HepG2 (cell line): ENCODE data around the gene TRIM8. TPM values are rescaled to one million over a fixed set of nuclear protein-coding genes. Genes with fewer than 3 reads are reported as not detected.

Experiments
- ARNTL ChIP-seq: sonication (generic); formaldehyde crosslinking; IDR thresholded peaks from 2 replicates; pipeline ENCODE4 v1.4.0; 2020; ENCODE audit warnings: mild to moderate bottlenecking, missing genetic modification reagents
- ETV5 ChIP-seq: IDR thresholded peaks from 2 replicates; pipeline ENCODE4 v1.6.1; 2018; ENCODE audit warnings: missing biosample characterization, missing genetic modification reagents, inconsistent platforms, borderline replicate concordance
- FUBP1 ChIP-seq: sonication (generic); formaldehyde crosslinking; IDR thresholded peaks from 2 replicates; pipeline ENCODE4 v1.5.1; 2020; ENCODE audit warnings: missing genetic modification reagents, mild to moderate bottlenecking, borderline replicate concordance
- MEF2D ChIP-seq: sonication (generic); formaldehyde crosslinking; IDR thresholded peaks from 2 replicates; pipeline ENCODE4 v1.5.1; 2020; ENCODE audit warnings: mild to moderate bottlenecking, missing genetic modification reagents
- SUZ12 ChIP-seq: fragments of 150-350 bp; IDR thresholded peaks from 2 replicates; pipeline ENCODE4 v1.6.1; 2014; ENCODE audit warnings: low read depth, low read length
- TGIF2 ChIP-seq: IDR thresholded peaks from 2 replicates; pipeline ENCODE4 v1.6.1; 2016; ENCODE audit warnings: control low read depth, missing compliant biosample characterization
- U2AF1 ChIP-seq: fragments of 200-400 bp; formaldehyde crosslinking; optimal IDR thresholded peaks from 2 replicates; pipeline ENCODE3; 2017; ENCODE audit warnings: mild to moderate bottlenecking, low read depth, low read length
- YEATS4 ChIP-seq: sonication (generic); formaldehyde crosslinking; IDR thresholded peaks from 2 replicates; pipeline ENCODE4 v1.4.0; 2020; ENCODE audit warnings: missing genetic modification reagents, borderline replicate concordance
- ZBTB25 ChIP-seq: IDR thresholded peaks from 2 replicates; pipeline ENCODE4 v1.6.1; 2018; ENCODE audit warnings: missing genetic modification reagents
- ZNF234 ChIP-seq: sonication (generic); formaldehyde crosslinking; conservative IDR thresholded peaks from 2 replicates; pipeline ENCODE4 v1.5.1; 2020; ENCODE audit warnings: mild to moderate bottlenecking, missing genetic modification reagents
- ZNF343 ChIP-seq: sonication (generic); formaldehyde crosslinking; IDR thresholded peaks from 2 replicates; pipeline ENCODE4 v1.4.0; 2020; ENCODE audit warnings: mild to moderate bottlenecking, missing genetic modification reagents
- ZNF530 ChIP-seq: sonication (generic); formaldehyde crosslinking; IDR thresholded peaks from 2 replicates; pipeline ENCODE4 v1.5.0; 2020; ENCODE audit warnings: low read depth, mild to moderate bottlenecking, missing genetic modification reagents
- ZNF615 ChIP-seq: sonication (generic); formaldehyde crosslinking; IDR thresholded peaks from 2 replicates; pipeline ENCODE4 v1.5.0; 2020; ENCODE audit warnings: mild to moderate bottlenecking, missing genetic modification reagents, borderline replicate concordance
- ZNF710 ChIP-seq: sonication (generic); formaldehyde crosslinking; IDR thresholded peaks from 2 replicates; pipeline ENCODE4 v1.5.0; 2020; ENCODE audit warnings: mild to moderate bottlenecking, missing genetic modification reagents, borderline replicate concordance
- polyA plus RNA-seq, 8 experiments: library from polyadenylated mRNA; depleted of rRNA in 3 of 8; stranded (reverse) in 7 of 8; unstranded in 1 of 8; fragments of >200 nt; fragmentation: Illumina TruSeq in 4 of 8; extraction: Trizol in 4 of 8; gene quantifications; 2 replicates each; pipeline versions ENCODE4 v1.2.1 to v1.2.3, GENCODE V29; 2011 to 2016; ENCODE audit warnings: low read depth in 4 of 8, missing spikeins in 1 of 8, mixed read lengths in 1 of 8; ENCODE audit not compliant: insufficient read depth in 1 of 8
- total RNA-seq, 5 experiments: library from RNA; depleted of rRNA; stranded (reverse); fragments of >200 nt; fragmentation: Illumina TruSeq; extraction: Trizol; gene quantifications; 2 replicates each; pipeline ENCODE4 v1.2.3, GENCODE V29; 2016; ENCODE audit warnings: low read depth in 1 of 5
- TF ChIP-seq, protein P1 (sequence below): sonication (generic); formaldehyde crosslinking; IDR thresholded peaks from 2 replicates; pipeline ENCODE4 v1.4.0; 2020; ENCODE audit warnings: mild to moderate bottlenecking, missing genetic modification reagents
- TF ChIP-seq, protein P2 (sequence below): IDR thresholded peaks from 2 replicates; pipeline ENCODE4 v1.6.1; 2012; ENCODE audit warnings: inconsistent platforms
- TF ChIP-seq, protein P3 (sequence below): sonication (generic); formaldehyde crosslinking; IDR thresholded peaks from 2 replicates; pipeline ENCODE4 v1.4.0; 2020; ENCODE audit warnings: missing genetic modification reagents, borderline replicate concordance

TRIM8 gene
- total and polyA plus RNA-seq, 2 of the 13 experiments (the other 11 are each of a cell fraction or from before 2014, with no cell fraction given) = 38.9 to 66.5 TPM

GRCh38 chr10:102641880-102642735 lies 2.2 kb upstream of the TRIM8 start (continued):
- peak; percentile 58; the same call in 1 of the 2 replicates for TF ChIP-seq ZNF710 (CRISPR knock-in tag)
- peak; percentile 74 for TF ChIP-seq ETV5
- TF ChIP-seq TGIF2 (CRISPR knock-in tag) = peak; percentile 23; the same call in 1 of the 2 replicates
- TF ChIP-seq, protein P1, sequence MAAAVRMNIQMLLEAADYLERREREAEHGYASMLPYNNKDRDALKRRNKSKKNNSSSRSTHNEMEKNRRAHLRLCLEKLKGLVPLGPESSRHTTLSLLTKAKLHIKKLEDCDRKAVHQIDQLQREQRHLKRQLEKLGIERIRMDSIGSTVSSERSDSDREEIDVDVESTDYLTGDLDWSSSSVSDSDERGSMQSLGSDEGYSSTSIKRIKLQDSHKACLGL (CRISPR knock-in tag) = 0 out of 2 replicates have a peak, but pooled peaks have one; percentile 60
- peak; percentile 49; the same call in 1 of the 2 replicates for TF ChIP-seq ARNTL (CRISPR knock-in tag)
- TF ChIP-seq, protein P2, sequence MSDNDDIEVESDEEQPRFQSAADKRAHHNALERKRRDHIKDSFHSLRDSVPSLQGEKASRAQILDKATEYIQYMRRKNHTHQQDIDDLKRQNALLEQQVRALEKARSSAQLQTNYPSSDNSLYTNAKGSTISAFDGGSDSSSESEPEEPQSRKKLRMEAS = peak; percentile 14; the same call in 1 of the 2 replicates
- TF ChIP-seq ZNF234 (CRISPR knock-in tag) = 0 out of 2 replicates have a peak, but pooled peaks have one; percentile 59
- no peak for TF ChIP-seq ZNF615
- no peak for TF ChIP-seq ZNF343 (CRISPR knock-in tag)
- TF ChIP-seq SUZ12 = no peak
- TF ChIP-seq FUBP1 = no peak
- no peak for TF ChIP-seq U2AF1
- peak; percentile 53; the same call in 1 of the 2 replicates for TF ChIP-seq YEATS4
- TF ChIP-seq ZNF530 = no peak
- peak; percentile 97 for TF ChIP-seq ZBTB25 (CRISPR knock-in tag)
- TF ChIP-seq, protein P3, sequence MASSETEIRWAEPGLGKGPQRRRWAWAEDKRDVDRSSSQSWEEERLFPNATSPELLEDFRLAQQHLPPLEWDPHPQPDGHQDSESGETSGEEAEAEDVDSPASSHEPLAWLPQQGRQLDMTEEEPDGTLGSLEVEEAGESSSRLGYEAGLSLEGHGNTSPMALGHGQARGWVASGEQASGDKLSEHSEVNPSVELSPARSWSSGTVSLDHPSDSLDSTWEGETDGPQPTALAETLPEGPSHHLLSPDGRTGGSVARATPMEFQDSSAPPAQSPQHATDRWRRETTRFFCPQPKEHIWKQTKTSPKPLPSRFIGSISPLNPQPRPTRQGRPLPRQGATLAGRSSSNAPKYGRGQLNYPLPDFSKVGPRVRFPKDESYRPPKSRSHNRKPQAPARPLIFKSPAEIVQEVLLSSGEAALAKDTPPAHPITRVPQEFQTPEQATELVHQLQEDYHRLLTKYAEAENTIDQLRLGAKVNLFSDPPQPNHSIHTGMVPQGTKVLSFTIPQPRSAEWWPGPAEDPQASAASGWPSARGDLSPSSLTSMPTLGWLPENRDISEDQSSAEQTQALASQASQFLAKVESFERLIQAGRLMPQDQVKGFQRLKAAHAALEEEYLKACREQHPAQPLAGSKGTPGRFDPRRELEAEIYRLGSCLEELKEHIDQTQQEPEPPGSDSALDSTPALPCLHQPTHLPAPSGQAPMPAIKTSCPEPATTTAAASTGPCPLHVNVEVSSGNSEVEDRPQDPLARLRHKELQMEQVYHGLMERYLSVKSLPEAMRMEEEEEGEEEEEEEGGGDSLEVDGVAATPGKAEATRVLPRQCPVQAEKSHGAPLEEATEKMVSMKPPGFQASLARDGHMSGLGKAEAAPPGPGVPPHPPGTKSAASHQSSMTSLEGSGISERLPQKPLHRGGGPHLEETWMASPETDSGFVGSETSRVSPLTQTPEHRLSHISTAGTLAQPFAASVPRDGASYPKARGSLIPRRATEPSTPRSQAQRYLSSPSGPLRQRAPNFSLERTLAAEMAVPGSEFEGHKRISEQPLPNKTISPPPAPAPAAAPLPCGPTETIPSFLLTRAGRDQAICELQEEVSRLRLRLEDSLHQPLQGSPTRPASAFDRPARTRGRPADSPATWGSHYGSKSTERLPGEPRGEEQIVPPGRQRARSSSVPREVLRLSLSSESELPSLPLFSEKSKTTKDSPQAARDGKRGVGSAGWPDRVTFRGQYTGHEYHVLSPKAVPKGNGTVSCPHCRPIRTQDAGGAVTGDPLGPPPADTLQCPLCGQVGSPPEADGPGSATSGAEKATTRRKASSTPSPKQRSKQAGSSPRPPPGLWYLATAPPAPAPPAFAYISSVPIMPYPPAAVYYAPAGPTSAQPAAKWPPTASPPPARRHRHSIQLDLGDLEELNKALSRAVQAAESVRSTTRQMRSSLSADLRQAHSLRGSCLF (CRISPR knock-in tag) = no peak
- TF ChIP-seq MEF2D (CRISPR knock-in tag) = peak; percentile 47; the same call in 1 of the 2 replicates
